GM19351 (cell line): Measurements from ENCODE around the gene CCDC183.
"Not testable (repeated sequence)": the region's sequence is repeated elsewhere in the genome, so short reads cannot be mapped to it uniquely, and the experiment has no call there.

ENCODE experiments used
- ATAC-seq: cut with Tn5 transposase; IDR thresholded peaks from one replicate; pipeline ENCODE4 v1.9.1; 2021; ENCODE audit warnings: mild to moderate bottlenecking, moderate library complexity; ENCODE audit not compliant: unreplicated experiment

The CCDC183 gene

DNA sequence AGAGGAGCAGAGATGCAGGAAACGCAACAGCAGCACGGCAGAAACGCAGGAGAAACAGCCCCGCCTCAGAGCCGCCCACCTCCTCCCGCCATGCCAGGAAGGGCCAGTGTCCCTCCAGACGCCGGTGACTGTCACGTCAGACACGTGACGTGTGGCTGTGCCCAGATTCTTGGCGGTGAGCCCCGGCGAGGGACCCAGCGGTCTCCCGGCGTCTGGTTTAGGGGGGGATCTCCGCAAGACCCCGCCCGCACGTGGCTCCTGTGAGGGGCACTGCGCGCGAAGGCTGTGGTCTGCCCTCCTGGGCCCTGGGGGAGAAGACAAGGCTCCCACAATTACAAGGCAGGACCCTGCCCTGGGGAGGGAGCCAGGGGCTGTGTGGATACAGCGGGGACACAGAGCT lies 35.7 kb upstream of the CCDC183 start:
- ATAC-seq: no peak

- not testable (repeated sequence) for ATAC-seq
These were observed 35.1 kb upstream of the CCDC183 start for GRCh38 chr9:136760834-136761544.

DNA sequence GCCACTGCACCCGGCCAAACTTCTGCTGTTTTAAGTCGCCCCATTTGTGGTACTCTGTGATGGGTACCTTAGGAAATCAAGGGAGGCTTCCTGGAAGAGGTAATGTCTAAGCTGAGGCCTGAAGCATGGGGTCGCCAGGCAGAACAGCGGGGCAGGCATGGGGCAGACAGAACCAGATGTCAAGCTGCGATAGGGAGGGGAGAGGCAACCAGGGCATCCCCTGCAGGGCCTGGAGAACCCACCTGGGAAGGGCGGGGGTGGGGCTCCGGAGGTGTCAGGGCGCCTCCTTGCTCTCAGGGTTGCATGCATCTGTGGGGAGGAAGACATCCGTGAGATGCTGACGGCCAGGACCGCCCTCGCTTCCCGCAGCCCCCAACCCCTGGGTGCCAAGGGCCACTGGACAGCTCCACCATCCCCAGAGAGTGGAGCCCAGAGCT lies 34.6 kb upstream of the CCDC183 start:
- ATAC-seq: no peak

DNA sequence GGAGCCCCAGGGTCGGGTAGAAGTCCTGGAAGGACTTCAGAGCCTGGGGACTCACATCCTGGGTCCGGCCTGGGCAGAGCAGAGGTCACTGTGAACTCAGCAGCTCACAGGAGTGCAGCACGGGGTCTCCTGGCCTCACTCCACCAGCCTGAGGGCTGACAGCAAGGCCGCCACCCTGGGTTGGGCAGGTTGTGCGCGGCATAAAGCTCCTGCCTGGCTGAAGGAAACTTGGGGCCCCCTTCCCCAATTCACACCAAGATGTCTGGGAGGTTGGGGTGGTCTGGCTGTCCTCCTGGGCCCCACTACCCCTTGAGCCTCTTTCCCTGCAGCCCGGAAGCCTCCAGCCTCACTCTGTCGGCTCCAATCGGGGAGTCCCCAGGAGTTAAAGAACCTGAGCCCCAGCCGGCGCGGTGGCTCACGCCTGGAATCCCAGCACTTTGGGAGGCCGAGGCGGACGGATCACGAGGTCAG lies 33.9 kb upstream of the CCDC183 start:
- ATAC-seq: no peak

GRCh38 chr9:136762915-136763648 lies 33.1 kb upstream of the CCDC183 start:
- no peak for ATAC-seq

DNA sequence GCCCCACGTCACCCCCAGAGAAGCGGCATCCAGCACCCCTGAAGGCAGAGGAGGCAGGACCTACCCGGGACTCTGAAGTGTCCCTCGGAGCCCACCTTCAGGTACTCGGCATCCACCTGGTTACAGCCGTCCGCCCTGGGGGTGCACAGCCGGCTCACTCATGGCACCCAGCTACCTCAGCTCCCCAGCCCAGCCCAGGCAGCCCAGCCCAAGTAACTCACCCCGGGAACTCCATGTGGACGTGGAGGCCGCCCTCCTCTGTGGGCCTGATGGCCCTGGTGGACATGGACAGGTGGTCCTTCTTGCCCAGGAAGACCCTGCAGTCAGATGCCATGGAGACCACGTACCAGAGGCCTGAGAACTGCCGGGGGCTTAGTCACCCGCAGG lies 32.5 kb upstream of the CCDC183 start:
- no peak for ATAC-seq

GRCh38 chr9:136764301-136764891 lies 31.7 kb upstream of the CCDC183 start, which contains the start of gene LCN15:
LCN15 (minus strand) TSS chr9:136764518; CDS start chr9:136764488, 30 bp downstream.
- no peak for ATAC-seq

DNA sequence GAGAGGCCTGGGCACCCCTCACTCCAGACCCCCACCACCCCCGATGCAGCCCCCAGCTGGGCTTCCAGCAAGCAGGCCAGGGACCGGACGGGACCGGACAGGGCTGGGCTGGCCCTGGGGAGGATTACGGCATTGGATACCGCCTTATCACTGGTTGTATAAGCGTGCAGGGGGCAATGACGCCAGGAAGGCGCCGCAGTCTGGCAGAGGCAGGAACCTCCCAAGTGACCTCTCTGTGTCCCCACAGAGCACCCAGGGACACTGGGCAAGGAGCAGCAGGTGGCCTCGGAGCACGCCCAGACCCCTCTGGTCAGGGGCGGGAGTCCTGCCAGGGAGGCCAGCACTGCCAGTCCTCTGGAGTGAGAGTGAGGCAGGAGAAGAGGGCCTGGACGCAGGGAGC lies 31.1 kb upstream of the CCDC183 start:
- ATAC-seq: no peak

DNA sequence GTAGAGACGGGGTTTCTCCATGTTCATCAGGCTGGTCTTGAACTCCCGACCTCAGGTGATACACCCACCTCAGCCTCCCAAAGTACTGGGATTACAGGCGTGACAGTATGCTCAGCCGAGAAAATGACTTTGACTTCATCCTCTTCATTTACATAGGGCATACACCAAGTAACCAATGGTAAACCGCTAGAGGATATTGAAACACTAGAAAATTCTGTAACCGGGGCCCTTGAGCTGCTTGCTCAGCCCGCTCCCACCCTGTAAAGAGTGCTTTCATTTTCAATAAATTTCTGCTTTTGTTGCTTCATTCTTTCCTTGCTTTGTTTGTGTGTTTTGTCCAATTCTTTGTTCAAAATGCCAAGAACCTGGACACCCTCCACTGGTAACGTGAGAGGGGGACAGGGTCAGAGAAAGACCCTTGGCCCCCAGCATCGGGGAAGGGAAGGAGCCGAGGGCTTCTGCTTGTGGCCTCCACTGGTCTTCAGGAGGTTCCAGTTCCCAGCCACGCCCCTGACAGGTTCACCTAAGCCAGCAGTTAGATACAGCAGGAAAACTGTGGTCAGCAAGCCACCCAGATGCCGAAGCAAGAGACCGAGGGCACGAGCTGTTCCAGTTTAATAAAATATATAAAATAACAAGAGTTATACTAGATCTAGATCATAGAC lies 30.3 kb upstream of the CCDC183 start:
- ATAC-seq: not testable (repeated sequence)

GRCh38 chr9:136766410-136767120 lies 29.6 kb upstream of the CCDC183 start:
- ATAC-seq: not testable (repeated sequence)

GRCh38 chr9:136769710-136770191 lies 26.4 kb upstream of the CCDC183 start:
- ATAC-seq: no peak

DNA sequence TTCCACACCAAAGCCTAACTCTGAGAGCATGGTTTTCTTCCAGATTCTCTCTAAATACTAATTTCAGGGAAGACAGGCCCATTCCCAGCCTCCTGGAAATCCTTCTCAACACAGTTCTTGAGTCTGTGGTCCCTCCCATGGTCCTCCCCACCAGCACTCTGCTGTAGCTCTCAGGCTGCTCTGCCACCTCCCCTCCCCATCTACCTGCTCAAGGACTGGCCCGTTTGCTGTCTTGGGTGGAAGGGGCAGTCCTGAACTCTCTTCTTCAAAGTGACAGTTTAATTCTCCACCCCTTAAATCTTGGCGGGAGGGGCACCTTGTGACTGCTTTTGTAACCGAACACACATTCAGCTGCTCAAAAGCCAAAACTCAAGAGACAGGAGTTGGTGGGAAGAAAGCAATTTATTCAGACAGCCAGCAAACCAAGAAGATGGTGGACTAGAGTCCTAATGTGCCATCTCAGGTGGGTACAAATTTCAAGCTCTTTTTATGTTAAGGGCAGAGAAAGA lies 24.2 kb upstream of the CCDC183 start:
- ATAC-seq: no peak

DNA sequence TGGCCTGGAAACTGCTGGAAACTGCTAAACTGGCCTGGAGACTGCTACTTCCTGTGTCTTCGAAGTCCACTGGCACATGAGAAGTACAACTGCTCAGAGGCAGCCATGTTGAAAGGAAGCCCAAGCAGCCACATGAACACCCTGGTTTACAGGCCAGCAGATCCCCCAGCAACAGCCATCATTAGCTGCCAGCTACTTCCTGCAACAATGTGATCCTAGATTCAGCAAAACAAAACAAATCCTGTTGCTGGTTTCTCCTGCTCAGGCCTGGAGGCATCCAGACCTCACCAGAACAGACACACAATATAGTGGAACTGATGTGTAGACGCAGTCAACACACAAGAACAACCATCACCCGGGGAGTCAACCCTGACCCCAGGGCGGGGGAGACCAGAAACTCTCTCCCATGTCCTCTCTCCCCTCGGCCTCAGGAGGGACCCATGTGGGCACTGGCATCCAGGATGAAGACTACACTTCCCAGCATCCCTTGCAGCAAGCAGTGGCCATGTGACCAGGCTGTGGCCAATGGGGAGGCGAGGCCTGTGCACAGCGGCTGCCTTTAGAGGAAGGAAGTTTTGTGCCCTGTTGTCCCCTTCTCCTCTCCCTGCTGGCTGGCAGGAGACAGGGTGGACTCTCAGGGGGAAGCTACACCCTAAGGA lies 22.6 kb upstream of the CCDC183 start:
- no peak for ATAC-seq

GRCh38 chr9:136774416-136775045 lies 21.6 kb upstream of the CCDC183 start:
- ATAC-seq: no peak

DNA sequence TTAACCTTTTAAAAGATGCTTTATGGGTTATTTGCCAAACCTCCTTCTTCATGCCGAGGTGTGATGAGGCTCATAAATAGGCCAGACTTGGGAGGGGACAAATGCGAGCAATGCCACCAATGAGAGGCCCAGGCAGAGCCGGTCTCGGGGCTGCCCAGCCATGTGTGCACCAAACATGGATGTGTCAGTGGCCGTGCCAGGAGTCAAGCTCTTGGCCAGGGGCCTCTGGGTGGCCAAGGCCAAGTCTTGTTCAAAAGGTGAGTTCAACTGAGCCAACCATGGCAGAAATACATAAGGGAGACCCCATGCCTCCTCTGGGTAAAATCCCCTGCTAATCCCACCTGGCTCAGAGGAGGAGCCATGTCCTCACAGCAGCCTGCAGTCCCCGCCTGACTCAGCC lies 20.9 kb upstream of the CCDC183 start:
- ATAC-seq: no peak

DNA sequence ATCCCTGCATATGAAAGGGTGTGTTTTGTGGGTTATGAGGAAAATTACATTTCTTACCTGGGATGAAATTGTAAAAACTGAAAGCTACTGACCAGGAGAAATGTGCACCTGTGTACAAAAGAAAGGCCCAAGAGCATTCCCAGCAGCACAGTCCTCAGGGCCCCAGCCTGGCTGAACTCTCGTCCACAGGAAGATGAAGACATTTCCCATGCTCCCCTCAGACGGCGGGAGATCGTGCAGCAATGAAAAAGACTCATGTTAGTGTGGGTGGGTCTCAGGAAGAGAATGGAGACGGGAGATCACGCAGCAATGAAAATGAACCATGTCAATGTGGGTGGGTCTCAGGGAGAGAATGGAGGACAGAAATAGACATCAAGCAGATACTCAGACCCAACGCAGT lies 19.2 kb upstream of the CCDC183 start:
- ATAC-seq: no peak

DNA sequence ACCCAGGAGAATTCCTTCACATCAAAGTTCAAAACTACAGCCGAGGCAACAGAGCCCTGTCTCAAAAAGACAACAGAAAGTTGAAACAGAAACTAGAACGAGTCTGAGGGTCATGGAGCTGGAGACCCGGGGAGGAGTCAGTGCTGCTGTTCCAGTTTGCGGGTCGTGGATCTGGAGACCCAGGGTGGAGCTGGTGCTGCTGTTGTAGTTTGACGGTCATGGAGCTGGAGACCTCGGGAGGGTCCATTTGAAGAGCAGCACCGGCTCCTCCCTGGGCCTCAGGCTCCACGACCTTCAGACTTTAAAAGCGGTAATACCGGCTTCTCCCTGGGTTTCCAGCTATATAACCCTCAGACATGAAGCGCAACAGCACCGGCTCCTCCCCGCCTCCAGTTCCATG lies 18.8 kb upstream of the CCDC183 start:
- no peak for ATAC-seq

DNA sequence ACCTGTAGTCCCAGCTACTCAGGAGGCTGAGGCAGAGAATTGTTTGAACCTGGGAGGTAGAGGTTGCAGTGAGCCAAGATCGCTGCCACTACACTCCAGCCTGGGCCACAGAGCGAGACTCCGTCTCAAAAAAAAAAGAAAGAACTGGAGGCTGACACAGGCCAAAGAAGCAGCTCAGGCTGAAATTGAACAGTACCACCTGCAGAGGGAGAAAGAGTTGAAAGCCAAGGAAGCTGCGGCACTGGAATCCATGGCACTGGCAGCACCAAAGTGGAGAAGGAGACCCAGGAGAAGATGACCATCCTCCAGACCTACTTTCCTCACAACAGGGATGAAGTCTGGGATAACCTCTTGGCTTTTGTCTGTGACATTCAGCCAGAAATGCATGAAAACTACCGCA lies 16.3 kb upstream of the CCDC183 start:
- no peak for ATAC-seq

GRCh38 chr9:136782452-136782851 lies 13.7 kb upstream of the CCDC183 start:
- ATAC-seq: no peak
